SK-N-SH treated with all-trans-retinoic acid at 6 μM for 48 hours (cell line): ENCODE data around the gene CPA2.

Source experiments
- ATAC-seq: fragments of 200-7000 bp; cut with Tn5 transposase; 3 replicates; pipeline ENCODE4 v1.9.1; 2020; ENCODE audit warnings: mild to moderate bottlenecking, moderate library complexity
- ARNTL ChIP-seq: fragments of 450-650 bp; formaldehyde crosslinking; IDR thresholded peaks from 2 replicates; pipeline ENCODE4 v1.5.0; 2020; ENCODE audit warnings: low read depth, mild to moderate bottlenecking, moderate library complexity, borderline replicate concordance
- BACH2 ChIP-seq: fragments of 250-450 bp; sonication (Bioruptor Pico); IDR thresholded peaks from 2 replicates; pipeline ENCODE4 v1.9.0; 2021; ENCODE audit warnings: mild to moderate bottlenecking, borderline replicate concordance
- CREB5 ChIP-seq: fragments of 250-450 bp; sonication (Bioruptor Pico); IDR thresholded peaks from 2 replicates; pipeline ENCODE4 v1.5.1; 2020; ENCODE audit warnings: low read depth, mild to moderate bottlenecking, moderate library complexity
- CSDC2 ChIP-seq: fragments of 250-450 bp; sonication (Bioruptor Pico); IDR thresholded peaks from 2 replicates; pipeline ENCODE4 v1.5.0; 2020; ENCODE audit warnings: mild to moderate bottlenecking, moderate library complexity
- CSRNP3 ChIP-seq: fragments of 250-450 bp; sonication (Bioruptor Pico); IDR thresholded peaks from 2 replicates; pipeline ENCODE4 v1.5.1; 2021; ENCODE audit warnings: mild to moderate bottlenecking, moderate library complexity
- ESRRG ChIP-seq: fragments of 250-450 bp; sonication (Bioruptor Pico); IDR thresholded peaks from 2 replicates; pipeline ENCODE4 v1.6.1; 2021; ENCODE audit warnings: mild to moderate bottlenecking
- ISL1 ChIP-seq: fragments of 250-450 bp; sonication (Bioruptor Pico); IDR thresholded peaks from 2 replicates; pipeline ENCODE4 v2.1.2; 2022; ENCODE audit warnings: mild to moderate bottlenecking, moderate library complexity
- OSR1 ChIP-seq: fragments of 250-450 bp; sonication (Bioruptor Pico); IDR thresholded peaks from 2 replicates; pipeline ENCODE4 v1.8.0; 2022; ENCODE audit warnings: moderate library complexity, mild to moderate bottlenecking, inconsistent platforms
- PATZ1 ChIP-seq: fragments of 250-450 bp; sonication (Bioruptor Pico); IDR thresholded peaks from 2 replicates; pipeline ENCODE4 v1.8.0; 2020; ENCODE audit warnings: mild to moderate bottlenecking, moderate library complexity, borderline replicate concordance
- PPARA ChIP-seq: fragments of 250-450 bp; sonication (Bioruptor Pico); IDR thresholded peaks from 2 replicates; pipeline ENCODE4 v1.5.0; 2020; ENCODE audit warnings: mild to moderate bottlenecking, borderline replicate concordance
- RARB ChIP-seq: fragments of 250-450 bp; sonication (Bioruptor Pico); IDR thresholded peaks from 2 replicates; pipeline ENCODE4 v1.8.0; 2021; ENCODE audit warnings: mild to moderate bottlenecking, moderate library complexity
- TCF4 ChIP-seq: fragments of 250-450 bp; sonication (Bioruptor Pico); IDR thresholded peaks from 2 replicates; pipeline ENCODE4 v1.8.0; 2021; ENCODE audit warnings: mild to moderate bottlenecking, moderate library complexity, borderline replicate concordance
- TOX ChIP-seq: fragments of 250-450 bp; sonication (Bioruptor Pico); IDR thresholded peaks from 2 replicates; pipeline ENCODE4 v1.8.0; 2021; ENCODE audit warnings: mild to moderate bottlenecking, moderate library complexity, borderline replicate concordance
- TSHZ2 ChIP-seq: fragments of 250-450 bp; sonication (Bioruptor Pico); IDR thresholded peaks from 2 replicates; pipeline ENCODE4 v1.5.0; 2020; ENCODE audit warnings: mild to moderate bottlenecking, moderate library complexity
- ZC3H10 ChIP-seq: fragments of 250-450 bp; sonication (Bioruptor Pico); IDR thresholded peaks from 2 replicates; pipeline ENCODE4 v1.5.1; 2021; ENCODE audit warnings: mild to moderate bottlenecking, moderate library complexity
- ZFP3 ChIP-seq: fragments of 250-450 bp; sonication (Bioruptor Pico); IDR thresholded peaks from 2 replicates; pipeline ENCODE4 v1.5.0; 2020; ENCODE audit warnings: mild to moderate bottlenecking, moderate library complexity
- ZFP30 ChIP-seq: fragments of 450-650 bp; formaldehyde crosslinking; IDR thresholded peaks from 2 replicates; pipeline ENCODE4 v1.5.0; 2022; ENCODE audit warnings: mild to moderate bottlenecking, moderate library complexity
- ZNF565 ChIP-seq: fragments of 450-650 bp; formaldehyde crosslinking; conservative IDR thresholded peaks from 2 replicates; pipeline ENCODE4 v1.5.0; 2020; ENCODE audit warnings: low read depth, mild to moderate bottlenecking, moderate library complexity
- ZNF70 ChIP-seq: fragments of 450-650 bp; formaldehyde crosslinking; IDR thresholded peaks from 2 replicates; pipeline ENCODE4 v1.5.0; 2020; ENCODE audit warnings: mild to moderate bottlenecking, moderate library complexity
- ZNF8 ChIP-seq: fragments of 450-650 bp; formaldehyde crosslinking; IDR thresholded peaks from 2 replicates; pipeline ENCODE4 v1.5.0; 2020; ENCODE audit warnings: mild to moderate bottlenecking, moderate library complexity
- TF ChIP-seq, protein P1 (sequence below): fragments of 250-450 bp; sonication (Bioruptor Pico); IDR thresholded peaks from 2 replicates; pipeline ENCODE4 v1.8.0; 2021; ENCODE audit warnings: low read depth, mild to moderate bottlenecking, moderate library complexity, borderline replicate concordance

The CPA2 gene

GRCh38 chr7:130286881-130287280 is 20.2 kb downstream of the CPA2 start:
- TF ChIP-seq ARNTL (CRISPR knock-in tag) = no peak
- no peak for TF ChIP-seq PPARA (CRISPR knock-in tag)
- no peak for TF ChIP-seq RARB (CRISPR knock-in tag)
- no peak for TF ChIP-seq TCF4 (CRISPR knock-in tag)
- no peak for TF ChIP-seq ZNF70 (CRISPR knock-in tag)
- no peak; the same call in 2 of the 3 replicates for ATAC-seq

- no peak for ATAC-seq
- TF ChIP-seq CREB5 (CRISPR knock-in tag) (no peak), OSR1 (CRISPR knock-in tag) (no peak), ZNF70 (CRISPR knock-in tag) (no peak), ZFP30 (CRISPR knock-in tag) (no peak), PPARA (CRISPR knock-in tag) (no peak), ISL1 (CRISPR knock-in tag) (no peak), TOX (no peak)
Observed at GRCh38 chr7:130288168-130288567, 21.5 kb downstream of the CPA2 start.

GRCh38 chr7:130288829-130289228 is 22.2 kb downstream of the CPA2 start:
- no peak for TF ChIP-seq ZNF565
- no peak for TF ChIP-seq PATZ1
- no peak for TF ChIP-seq TCF4 (CRISPR knock-in tag)
- no peak for TF ChIP-seq CSRNP3 (CRISPR knock-in tag)
- no peak for TF ChIP-seq TOX
- TF ChIP-seq ZNF70 (CRISPR knock-in tag) = no peak
- TF ChIP-seq ISL1 (CRISPR knock-in tag) = no peak
- TF ChIP-seq ZNF8 (CRISPR knock-in tag) = no peak
- no peak for TF ChIP-seq BACH2 (CRISPR knock-in tag)
- TF ChIP-seq PPARA (CRISPR knock-in tag) = no peak
- no peak for TF ChIP-seq ZFP3 (CRISPR knock-in tag)
- TF ChIP-seq CSDC2 (CRISPR knock-in tag) = no peak
- no peak for TF ChIP-seq CREB5 (CRISPR knock-in tag)
- TF ChIP-seq, protein P1, sequence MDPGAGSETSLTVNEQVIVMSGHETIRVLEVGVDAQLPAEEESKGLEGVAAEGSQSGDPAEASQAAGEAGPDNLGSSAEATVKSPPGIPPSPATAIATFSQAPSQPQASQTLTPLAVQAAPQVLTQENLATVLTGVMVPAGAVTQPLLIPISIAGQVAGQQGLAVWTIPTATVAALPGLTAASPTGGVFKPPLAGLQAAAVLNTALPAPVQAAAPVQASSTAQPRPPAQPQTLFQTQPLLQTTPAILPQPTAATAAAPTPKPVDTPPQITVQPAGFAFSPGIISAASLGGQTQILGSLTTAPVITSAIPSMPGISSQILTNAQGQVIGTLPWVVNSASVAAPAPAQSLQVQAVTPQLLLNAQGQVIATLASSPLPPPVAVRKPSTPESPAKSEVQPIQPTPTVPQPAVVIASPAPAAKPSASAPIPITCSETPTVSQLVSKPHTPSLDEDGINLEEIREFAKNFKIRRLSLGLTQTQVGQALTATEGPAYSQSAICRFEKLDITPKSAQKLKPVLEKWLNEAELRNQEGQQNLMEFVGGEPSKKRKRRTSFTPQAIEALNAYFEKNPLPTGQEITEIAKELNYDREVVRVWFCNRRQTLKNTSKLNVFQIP (CRISPR knock-in tag) = no peak
- no peak for TF ChIP-seq ESRRG
- TF ChIP-seq ARNTL (CRISPR knock-in tag) = no peak
- TF ChIP-seq ZC3H10 (CRISPR knock-in tag) = no peak
- no peak for TF ChIP-seq ZFP30 (CRISPR knock-in tag)
- TF ChIP-seq RARB (CRISPR knock-in tag) = no peak
- TF ChIP-seq OSR1 (CRISPR knock-in tag) = no peak
- ATAC-seq = no peak

GRCh38 chr7:130289478-130289877 is 22.8 kb downstream of the CPA2 start:
- ATAC-seq = no peak
- TF ChIP-seq ARNTL (CRISPR knock-in tag) (no peak), PPARA (CRISPR knock-in tag) (no peak), ESRRG (no peak), OSR1 (CRISPR knock-in tag) (no peak), PATZ1 (no peak), TSHZ2 (no peak), ZNF8 (CRISPR knock-in tag) (no peak)
